Ishikawa (cell line): ENCODE measurements around the gene LYRM4.

ENCODE experiments used
- CEBPB ChIP-seq: IDR thresholded peaks from 2 replicates; pipeline ENCODE4 v1.6.1; 2012
- CREB1 ChIP-seq: IDR thresholded peaks from 2 replicates; pipeline ENCODE4 v1.6.1; 2012; ENCODE audit warnings: low read depth
- EP300 ChIP-seq: IDR thresholded peaks from 2 replicates; pipeline ENCODE4 v1.6.1; 2012; ENCODE audit warnings: borderline replicate concordance
- FOXM1 ChIP-seq: IDR thresholded peaks from 2 replicates; pipeline ENCODE4 v1.6.1; 2012; ENCODE audit warnings: low read depth, borderline replicate concordance
- NFIC ChIP-seq: IDR thresholded peaks from 2 replicates; pipeline ENCODE4 v1.6.1; 2012
- RAD21 ChIP-seq: IDR thresholded peaks from 2 replicates; pipeline ENCODE4 v1.6.1; 2012; ENCODE audit warnings: low read depth
- TEAD4 ChIP-seq: IDR thresholded peaks from 2 replicates; pipeline ENCODE4 v1.6.1; 2012
- YY1 ChIP-seq: IDR thresholded peaks from 2 replicates; pipeline ENCODE4 v1.6.1; 2012; ENCODE audit warnings: low read depth
- TF ChIP-seq, protein P1 (sequence below): IDR thresholded peaks from 2 replicates; pipeline ENCODE4 v1.6.1; 2012
- TF ChIP-seq, protein P2 (sequence below): IDR thresholded peaks from 2 replicates; pipeline ENCODE4 v1.6.1; 2012; ENCODE audit warnings: low read depth, mild to moderate bottlenecking

DNA sequence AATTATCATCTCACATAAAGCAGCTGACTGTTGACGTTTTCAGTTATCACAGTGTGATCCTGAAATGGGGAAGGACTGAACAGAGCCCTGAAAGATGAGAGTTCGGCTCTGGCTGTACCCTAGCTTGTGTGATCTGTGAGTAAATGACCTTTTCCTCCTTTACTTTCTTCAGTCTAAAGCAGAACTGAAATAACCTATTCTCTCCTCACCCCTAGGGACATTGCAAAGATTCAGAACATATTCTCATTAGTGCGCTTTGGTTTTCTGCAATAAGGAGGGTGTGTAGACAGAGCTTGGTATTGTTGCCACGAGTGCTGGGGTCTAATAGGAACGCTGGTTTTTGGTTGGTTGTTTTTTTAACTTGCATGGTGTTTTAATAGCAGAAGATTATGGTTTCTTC, 17.3 kb upstream of the LYRM4 start:
- TF ChIP-seq FOXM1 (no peak), RAD21 (no peak), YY1 (no peak), CEBPB (no peak), CREB1 (no peak), TEAD4 (no peak), NFIC (no peak), EP300 (no peak)
- TF ChIP-seq, protein P1, sequence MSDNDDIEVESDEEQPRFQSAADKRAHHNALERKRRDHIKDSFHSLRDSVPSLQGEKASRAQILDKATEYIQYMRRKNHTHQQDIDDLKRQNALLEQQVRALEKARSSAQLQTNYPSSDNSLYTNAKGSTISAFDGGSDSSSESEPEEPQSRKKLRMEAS: no peak
- TF ChIP-seq, protein P2, sequence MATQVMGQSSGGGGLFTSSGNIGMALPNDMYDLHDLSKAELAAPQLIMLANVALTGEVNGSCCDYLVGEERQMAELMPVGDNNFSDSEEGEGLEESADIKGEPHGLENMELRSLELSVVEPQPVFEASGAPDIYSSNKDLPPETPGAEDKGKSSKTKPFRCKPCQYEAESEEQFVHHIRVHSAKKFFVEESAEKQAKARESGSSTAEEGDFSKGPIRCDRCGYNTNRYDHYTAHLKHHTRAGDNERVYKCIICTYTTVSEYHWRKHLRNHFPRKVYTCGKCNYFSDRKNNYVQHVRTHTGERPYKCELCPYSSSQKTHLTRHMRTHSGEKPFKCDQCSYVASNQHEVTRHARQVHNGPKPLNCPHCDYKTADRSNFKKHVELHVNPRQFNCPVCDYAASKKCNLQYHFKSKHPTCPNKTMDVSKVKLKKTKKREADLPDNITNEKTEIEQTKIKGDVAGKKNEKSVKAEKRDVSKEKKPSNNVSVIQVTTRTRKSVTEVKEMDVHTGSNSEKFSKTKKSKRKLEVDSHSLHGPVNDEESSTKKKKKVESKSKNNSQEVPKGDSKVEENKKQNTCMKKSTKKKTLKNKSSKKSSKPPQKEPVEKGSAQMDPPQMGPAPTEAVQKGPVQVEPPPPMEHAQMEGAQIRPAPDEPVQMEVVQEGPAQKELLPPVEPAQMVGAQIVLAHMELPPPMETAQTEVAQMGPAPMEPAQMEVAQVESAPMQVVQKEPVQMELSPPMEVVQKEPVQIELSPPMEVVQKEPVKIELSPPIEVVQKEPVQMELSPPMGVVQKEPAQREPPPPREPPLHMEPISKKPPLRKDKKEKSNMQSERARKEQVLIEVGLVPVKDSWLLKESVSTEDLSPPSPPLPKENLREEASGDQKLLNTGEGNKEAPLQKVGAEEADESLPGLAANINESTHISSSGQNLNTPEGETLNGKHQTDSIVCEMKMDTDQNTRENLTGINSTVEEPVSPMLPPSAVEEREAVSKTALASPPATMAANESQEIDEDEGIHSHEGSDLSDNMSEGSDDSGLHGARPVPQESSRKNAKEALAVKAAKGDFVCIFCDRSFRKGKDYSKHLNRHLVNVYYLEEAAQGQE: no peak
